Hepatic stellate cell (primary cell): Measurements from ENCODE around the gene WDR33.

Source experiments
- DNase-seq: peaks from one replicate; pipeline ENCODE4 v3.0.0; 2011; ENCODE audit warnings: low spot score

The WDR33 gene

GRCh38 chr2:127719301-127720218 is 91.4 kb downstream of the WDR33 start:
- no peak for DNase-seq

- DNase-seq: no peak
These were observed 92.7 kb downstream of the WDR33 start for GRCh38 chr2:127718271-127718670.

- DNase-seq: no peak
These were observed 95.1 kb downstream of the WDR33 start for GRCh38 chr2:127715778-127716449.

- DNase-seq: no peak
These were observed 97.4 kb downstream of the WDR33 start for GRCh38 chr2:127713562-127713961.

- no peak for DNase-seq
These were observed 98.0 kb downstream of the WDR33 start for GRCh38 chr2:127712999-127713398.

GRCh38 chr2:127709336-127709735 is 101.6 kb downstream of the WDR33 start:
- no peak for DNase-seq

GRCh38 chr2:127707890-127708648 is 102.9 kb downstream of the WDR33 start:
- DNase-seq: no peak

GRCh38 chr2:127706215-127706990 is 104.6 kb downstream of the WDR33 start:
- no peak for DNase-seq

GRCh38 chr2:127705391-127706065 is 105.4 kb downstream of the WDR33 start:
- no peak for DNase-seq

GRCh38 chr2:127704641-127705390 is 106.2 kb downstream of the WDR33 start:
- DNase-seq: no peak

GRCh38 chr2:127703282-127703681 is 107.7 kb downstream of the WDR33 start:
- no peak for DNase-seq

- no peak for DNase-seq
These were observed 108.5 kb downstream of the WDR33 start for GRCh38 chr2:127702395-127703009.

- DNase-seq: peak; percentile 84
These were observed 109.1 kb downstream of the WDR33 start for GRCh38 chr2:127701651-127702394.

- DNase-seq: peak; percentile 96
These were observed 109.7 kb downstream of the WDR33 start, which contains the start of gene SFT2D3 for GRCh38 chr2:127701193-127701650. TSS of gene SFT2D3 (plus strand) at chr2:127701497. CDS start at chr2:127701529, 32 bp downstream.

- no peak for DNase-seq
These were observed 110.3 kb downstream of the WDR33 start for GRCh38 chr2:127700527-127701192.

GRCh38 chr2:127698553-127699355 is 112.2 kb downstream of the WDR33 start:
- no peak for DNase-seq

- no peak for DNase-seq
These were observed 113.3 kb downstream of the WDR33 start for GRCh38 chr2:127697482-127698180.
